SK-N-SH treated with all-trans-retinoic acid at 6 μM for 48 hours (cell line): ENCODE data around the gene HYAL3.

Experiments used
- ATAC-seq: fragments of 200-7000 bp; cut with Tn5 transposase; 3 replicates; pipeline ENCODE4 v1.9.1; 2020; ENCODE audit warnings: mild to moderate bottlenecking, moderate library complexity
- ARNTL ChIP-seq: fragments of 450-650 bp; formaldehyde crosslinking; IDR thresholded peaks from 2 replicates; pipeline ENCODE4 v1.5.0; 2020; ENCODE audit warnings: low read depth, mild to moderate bottlenecking, moderate library complexity, borderline replicate concordance
- CREB5 ChIP-seq: fragments of 250-450 bp; sonication (Bioruptor Pico); IDR thresholded peaks from 2 replicates; pipeline ENCODE4 v1.5.1; 2020; ENCODE audit warnings: low read depth, mild to moderate bottlenecking, moderate library complexity
- CSDC2 ChIP-seq: fragments of 250-450 bp; sonication (Bioruptor Pico); IDR thresholded peaks from 2 replicates; pipeline ENCODE4 v1.5.0; 2020; ENCODE audit warnings: mild to moderate bottlenecking, moderate library complexity
- CSRNP3 ChIP-seq: fragments of 250-450 bp; sonication (Bioruptor Pico); IDR thresholded peaks from 2 replicates; pipeline ENCODE4 v1.5.1; 2021; ENCODE audit warnings: mild to moderate bottlenecking, moderate library complexity
- GLIS3 ChIP-seq: fragments of 250-450 bp; sonication (Bioruptor Pico); IDR thresholded peaks from 2 replicates; pipeline ENCODE4 v1.5.0; 2020; ENCODE audit warnings: mild to moderate bottlenecking, moderate library complexity
- ISL1 ChIP-seq: fragments of 250-450 bp; sonication (Bioruptor Pico); IDR thresholded peaks from 2 replicates; pipeline ENCODE4 v2.1.2; 2022; ENCODE audit warnings: mild to moderate bottlenecking, moderate library complexity
- OSR1 ChIP-seq: fragments of 250-450 bp; sonication (Bioruptor Pico); IDR thresholded peaks from 2 replicates; pipeline ENCODE4 v1.8.0; 2022; ENCODE audit warnings: moderate library complexity, mild to moderate bottlenecking, inconsistent platforms
- POU6F1 ChIP-seq: fragments of 250-450 bp; sonication (Bioruptor Pico); IDR thresholded peaks from 2 replicates; pipeline ENCODE4 v1.8.0; 2021; ENCODE audit warnings: low read depth, mild to moderate bottlenecking, moderate library complexity, borderline replicate concordance
- RARB ChIP-seq: fragments of 250-450 bp; sonication (Bioruptor Pico); IDR thresholded peaks from 2 replicates; pipeline ENCODE4 v1.8.0; 2021; ENCODE audit warnings: mild to moderate bottlenecking, moderate library complexity
- SNAI2 ChIP-seq: fragments of 250-450 bp; sonication (Bioruptor Pico); IDR thresholded peaks from 2 replicates; pipeline ENCODE4 v1.5.0; 2020; ENCODE audit warnings: mild to moderate bottlenecking, moderate library complexity
- TCF4 ChIP-seq: fragments of 250-450 bp; sonication (Bioruptor Pico); IDR thresholded peaks from 2 replicates; pipeline ENCODE4 v1.8.0; 2021; ENCODE audit warnings: mild to moderate bottlenecking, moderate library complexity, borderline replicate concordance
- TOX ChIP-seq: fragments of 250-450 bp; sonication (Bioruptor Pico); IDR thresholded peaks from 2 replicates; pipeline ENCODE4 v1.8.0; 2021; ENCODE audit warnings: mild to moderate bottlenecking, moderate library complexity, borderline replicate concordance
- TSHZ2 ChIP-seq: fragments of 250-450 bp; sonication (Bioruptor Pico); IDR thresholded peaks from 2 replicates; pipeline ENCODE4 v1.5.0; 2020; ENCODE audit warnings: mild to moderate bottlenecking, moderate library complexity
- ZC3H10 ChIP-seq: fragments of 250-450 bp; sonication (Bioruptor Pico); IDR thresholded peaks from 2 replicates; pipeline ENCODE4 v1.5.1; 2021; ENCODE audit warnings: mild to moderate bottlenecking, moderate library complexity
- ZFP30 ChIP-seq: fragments of 450-650 bp; formaldehyde crosslinking; IDR thresholded peaks from 2 replicates; pipeline ENCODE4 v1.5.0; 2022; ENCODE audit warnings: mild to moderate bottlenecking, moderate library complexity
- ZNF70 ChIP-seq: fragments of 450-650 bp; formaldehyde crosslinking; IDR thresholded peaks from 2 replicates; pipeline ENCODE4 v1.5.0; 2020; ENCODE audit warnings: mild to moderate bottlenecking, moderate library complexity

Gene HYAL3

GRCh38 chr3:50340448-50341329 is 41.5 kb upstream of the HYAL3 start, which contains the start of gene RASSF1:
Gene RASSF1 (minus strand): TSS chr3:50340836. CDS start chr3:50340805, 31 bp downstream.
- ATAC-seq: no peak

GRCh38 chr3:50340147-50340447 is 40.9 kb upstream of the HYAL3 start:
- TF ChIP-seq POU6F1: no peak
- TF ChIP-seq GLIS3 (CRISPR knock-in tag): no peak
- no peak for TF ChIP-seq CSRNP3 (CRISPR knock-in tag)
- no peak for TF ChIP-seq TOX (CRISPR knock-in tag)
- no peak for TF ChIP-seq TCF4 (CRISPR knock-in tag)
- no peak for TF ChIP-seq ZC3H10 (CRISPR knock-in tag)
- TF ChIP-seq CSDC2 (CRISPR knock-in tag): no peak
- no peak for TF ChIP-seq ARNTL (CRISPR knock-in tag)
- no peak for TF ChIP-seq ISL1
- ATAC-seq: no peak

More at GRCh38 chr3:50340448-50341329, 41.5 kb upstream of the HYAL3 start, which contains the start of gene RASSF1:
- TF ChIP-seq TSHZ2 (CRISPR knock-in tag) (no peak), GLIS3 (CRISPR knock-in tag) (no peak), RARB (CRISPR knock-in tag) (no peak), ZNF70 (CRISPR knock-in tag) (no peak), ZFP30 (CRISPR knock-in tag) (no peak)
- TF ChIP-seq, all 23 proteins: peak for 0

GRCh38 chr3:50339485-50340146 is 40.4 kb upstream of the HYAL3 start:
- TF ChIP-seq OSR1 (CRISPR knock-in tag) (no peak), ZNF70 (CRISPR knock-in tag) (no peak)
- ATAC-seq: no peak

GRCh38 chr3:50338965-50339364 is 39.8 kb upstream of the HYAL3 start:
- no peak for ATAC-seq
- TF ChIP-seq ISL1 (no peak), CSRNP3 (CRISPR knock-in tag) (no peak), ARNTL (CRISPR knock-in tag) (no peak), CREB5 (CRISPR knock-in tag) (no peak), CSDC2 (CRISPR knock-in tag) (no peak), POU6F1 (no peak), TCF4 (CRISPR knock-in tag) (no peak), ZC3H10 (CRISPR knock-in tag) (no peak), TOX (CRISPR knock-in tag) (no peak), SNAI2 (no peak), OSR1 (CRISPR knock-in tag) (no peak), ZNF70 (CRISPR knock-in tag) (no peak), TSHZ2 (CRISPR knock-in tag) (no peak)
